Inferior parietal cortex (tissue), 1 donor: ENCODE data around the gene NUP62.
"Not testable (repeated sequence)": the region's sequence is repeated elsewhere in the genome, so short reads cannot be mapped to it uniquely, and the experiment has no call there.

Experiments used
- DNase-seq: peaks from one replicate; pipeline ENCODE4 v3.0.0-alpha.2; 2016; ENCODE audit errors: extremely low spot score

Gene NUP62

GRCh38 chr19:49951806-49952478 is 22.6 kb upstream of the NUP62 start:
- no peak for DNase-seq

GRCh38 chr19:49950956-49951526 is 21.7 kb upstream of the NUP62 start:
- no peak for DNase-seq

- no peak for DNase-seq
These were observed 21.3 kb upstream of the NUP62 start for GRCh38 chr19:49950590-49950948.

- no peak for DNase-seq
These were observed 20.7 kb upstream of the NUP62 start for GRCh38 chr19:49949742-49950589.

GRCh38 chr19:49946415-49946814 is 17.1 kb upstream of the NUP62 start:
- no peak for DNase-seq

- DNase-seq, result not testable (repeated sequence)
These were observed 15.3 kb upstream of the NUP62 start for GRCh38 chr19:49944567-49944966.

GRCh38 chr19:49940482-49940791 is 11.1 kb upstream of the NUP62 start:
- DNase-seq, result no peak

- no peak for DNase-seq
These were observed 10.6 kb upstream of the NUP62 start for GRCh38 chr19:49939721-49940481.

- no peak for DNase-seq
These were observed 9.4 kb upstream of the NUP62 start for GRCh38 chr19:49938662-49939061.

- peak; percentile 83 for DNase-seq
These were observed 8.6 kb upstream of the NUP62 start for GRCh38 chr19:49937750-49938381.

GRCh38 chr19:49936549-49936948 is 7.2 kb upstream of the NUP62 start:
- no peak for DNase-seq

- DNase-seq, result no peak
These were observed 4.3 kb upstream of the NUP62 start for GRCh38 chr19:49933643-49934042.

GRCh38 chr19:49932731-49933131 is 3.4 kb upstream of the NUP62 start:
- no peak for DNase-seq

GRCh38 chr19:49932041-49932451 is 2.7 kb upstream of the NUP62 start:
- DNase-seq, result no peak

GRCh38 chr19:49931293-49932040 is 2.2 kb upstream of the NUP62 start:
- no peak for DNase-seq

- DNase-seq, result no peak
These were observed 1.2 kb upstream of the NUP62 start for GRCh38 chr19:49930483-49931011.

GRCh38 chr19:49929611-49930482 is 543 bp upstream of the NUP62 start:
- peak; percentile 91 for DNase-seq

- DNase-seq, result no peak
These were observed 1.6 kb downstream of the NUP62 start for GRCh38 chr19:49927526-49928264.

- no peak for DNase-seq
These were observed 2.8 kb downstream of the NUP62 start for GRCh38 chr19:49926515-49926914.
